Measurements from ENCODE around the gene ROBO2. TPM values are rescaled to one million over a fixed set of nuclear protein-coding genes. Genes with fewer than 3 reads are reported as not detected.

ROBO2 gene
- total RNA-seq, 1 experiment from 2014 or later = 0.16 TPM

DNA sequence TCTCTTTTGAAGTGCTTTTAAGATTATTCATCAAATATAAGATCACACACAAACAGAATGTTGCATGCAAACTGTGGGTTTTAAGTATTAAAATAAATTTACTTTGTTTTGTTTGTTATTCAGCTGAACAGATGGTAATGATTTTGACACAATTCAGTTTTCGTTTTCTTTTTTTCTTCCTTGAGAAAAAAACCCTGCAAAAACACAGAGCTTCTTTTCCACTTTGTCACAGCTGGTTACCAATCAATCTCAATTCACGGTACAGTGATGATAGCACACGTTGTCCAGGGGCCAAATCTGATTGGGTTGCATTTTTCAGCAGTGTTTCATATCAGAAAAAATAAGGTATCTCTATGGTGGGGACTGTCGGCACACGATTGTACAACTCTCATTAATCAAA is 473.6 kb downstream of the ROBO2 start:
- DNase-seq = no peak
- POLR2A ChIA-PET = no interaction called here
- no peaks in the 10 kb centered on the region for H3K4me1 Mint-ChIP-seq (ENCODE audit: low read depth, unreplicated experiment)
- H3K9me3 ChIP-seq = no peaks in the 10 kb centered on the region
- intact Hi-C loops (cut with micrococcal nuclease; ENCODE audit: unreplicated experiment) = no loop called here
- no peaks in the 10 kb centered on the region for H3K9me3 Mint-ChIP-seq (ENCODE audit: unreplicated experiment)
- TF ChIP-seq, protein P1, sequence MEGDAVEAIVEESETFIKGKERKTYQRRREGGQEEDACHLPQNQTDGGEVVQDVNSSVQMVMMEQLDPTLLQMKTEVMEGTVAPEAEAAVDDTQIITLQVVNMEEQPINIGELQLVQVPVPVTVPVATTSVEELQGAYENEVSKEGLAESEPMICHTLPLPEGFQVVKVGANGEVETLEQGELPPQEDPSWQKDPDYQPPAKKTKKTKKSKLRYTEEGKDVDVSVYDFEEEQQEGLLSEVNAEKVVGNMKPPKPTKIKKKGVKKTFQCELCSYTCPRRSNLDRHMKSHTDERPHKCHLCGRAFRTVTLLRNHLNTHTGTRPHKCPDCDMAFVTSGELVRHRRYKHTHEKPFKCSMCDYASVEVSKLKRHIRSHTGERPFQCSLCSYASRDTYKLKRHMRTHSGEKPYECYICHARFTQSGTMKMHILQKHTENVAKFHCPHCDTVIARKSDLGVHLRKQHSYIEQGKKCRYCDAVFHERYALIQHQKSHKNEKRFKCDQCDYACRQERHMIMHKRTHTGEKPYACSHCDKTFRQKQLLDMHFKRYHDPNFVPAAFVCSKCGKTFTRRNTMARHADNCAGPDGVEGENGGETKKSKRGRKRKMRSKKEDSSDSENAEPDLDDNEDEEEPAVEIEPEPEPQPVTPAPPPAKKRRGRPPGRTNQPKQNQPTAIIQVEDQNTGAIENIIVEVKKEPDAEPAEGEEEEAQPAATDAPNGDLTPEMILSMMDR (IDR thresholded peaks at IDR 0.05; ENCODE audit: insufficient read depth in 1 of 2, low read depth in 1 of 2, low read length in 1 of 2, severe bottlenecking in 1 of 2, unreplicated experiment in 1 of 2) = no peak
- no peaks in the 10 kb centered on the region for H3K4me1 ChIP-seq
- no TSS peak for BruUV-seq (replicated peaks)
- H3K27ac Mint-ChIP-seq (ENCODE audit: unreplicated experiment) = no peak overlapping the region
- H3K4me3 Mint-ChIP-seq (ENCODE audit: unreplicated experiment) = no peak overlapping the region
- H3K36me3 Mint-ChIP-seq (ENCODE audit: insufficient read depth, unreplicated experiment) = no peaks in the 10 kb centered on the region
- H3K27me3 Mint-ChIP-seq (ENCODE audit: insufficient read depth, unreplicated experiment) = peaks cover 5% of the 10 kb centered on the region
- H3K27me3 ChIP-seq (replicated peaks; ENCODE audit: control insufficient read depth, insufficient read depth, low read length) = no peaks in the 10 kb centered on the region
- H3K4me3 ChIP-seq (ENCODE audit: low read depth, low read length) = no peak overlapping the region
- H3K36me3 ChIP-seq (ENCODE audit: control insufficient read depth, insufficient read depth, low read length) = no peaks in the 10 kb centered on the region
- CTCF ChIA-PET = no interaction called here

DNA sequence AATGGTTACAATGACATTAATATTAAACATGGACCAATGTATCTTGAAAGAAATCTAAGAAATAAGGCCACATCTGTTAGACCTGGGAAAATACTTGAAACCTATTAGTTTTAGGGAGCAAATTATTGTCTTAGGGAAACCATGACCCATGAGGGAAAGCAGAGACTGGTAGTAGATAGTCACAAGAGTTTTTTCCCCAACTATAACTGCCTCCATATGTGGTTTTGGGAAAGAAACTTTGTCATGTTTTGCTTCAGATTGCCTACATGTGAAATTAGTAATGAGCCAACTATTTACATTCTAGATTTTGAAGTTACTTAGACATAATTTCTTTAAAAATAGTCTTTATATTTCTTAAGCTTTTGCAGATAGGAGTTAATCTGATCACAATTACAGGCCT is 474.9 kb downstream of the ROBO2 start:
- H3K9me3 ChIP-seq = no peaks in the 10 kb centered on the region
- BruUV-seq (replicated peaks) = no TSS peak
- peaks cover 5% of the 10 kb centered on the region for H3K27me3 Mint-ChIP-seq (ENCODE audit: insufficient read depth, unreplicated experiment)
- H3K27ac Mint-ChIP-seq (ENCODE audit: unreplicated experiment) = no peak overlapping the region
- no peaks in the 10 kb centered on the region for H3K4me1 Mint-ChIP-seq (ENCODE audit: low read depth, unreplicated experiment)
- H3K9me3 Mint-ChIP-seq (ENCODE audit: unreplicated experiment) = no peaks in the 10 kb centered on the region
- no peaks in the 10 kb centered on the region for H3K4me1 ChIP-seq
- ChIA-PET CTCF (no interaction called here), POLR2A (no interaction called here)
- TF ChIP-seq, protein P1 (IDR thresholded peaks at IDR 0.05; ENCODE audit: insufficient read depth in 1 of 2, low read depth in 1 of 2, low read length in 1 of 2, severe bottlenecking in 1 of 2, unreplicated experiment in 1 of 2) = no peak
- H3K36me3 ChIP-seq (ENCODE audit: control insufficient read depth, insufficient read depth, low read length) = no peaks in the 10 kb centered on the region
- no peaks in the 10 kb centered on the region for H3K36me3 Mint-ChIP-seq (ENCODE audit: insufficient read depth, unreplicated experiment)
- no peak overlapping the region for H3K4me3 Mint-ChIP-seq (ENCODE audit: unreplicated experiment)
- H3K4me3 ChIP-seq (ENCODE audit: low read depth, low read length) = no peak overlapping the region
- no peaks in the 10 kb centered on the region for H3K27me3 ChIP-seq (replicated peaks; ENCODE audit: control insufficient read depth, insufficient read depth, low read length)
- intact Hi-C loops (cut with micrococcal nuclease; ENCODE audit: unreplicated experiment) = no loop called here
- DNase-seq = no peak

DNA sequence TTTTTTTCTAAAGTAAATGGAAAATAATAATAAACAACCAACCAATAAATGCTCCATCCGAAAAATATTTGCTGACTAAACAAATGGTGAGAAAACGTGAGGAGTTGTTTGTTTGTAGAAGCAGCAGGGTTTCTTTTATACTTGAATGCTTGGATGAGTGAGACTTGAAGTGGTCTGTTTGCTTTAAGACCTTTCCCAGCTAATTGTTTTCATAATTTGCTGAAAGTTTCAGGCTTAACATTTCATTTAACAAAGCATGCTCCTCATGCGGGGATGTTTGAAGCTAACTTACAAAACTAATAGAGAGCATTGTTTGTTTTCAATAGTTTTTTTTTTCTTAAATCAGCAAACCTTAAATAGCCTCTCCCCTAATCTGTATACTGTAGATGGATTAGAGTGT is 484.6 kb downstream of the ROBO2 start:
- POLR2A ChIA-PET = no interaction called here
- H3K9me3 Mint-ChIP-seq (ENCODE audit: unreplicated experiment) = no peaks in the 10 kb centered on the region

More for the DNA sequence above, 484.6 kb downstream of the ROBO2 start:
- Mint-ChIP-seq H3K36me3 (ENCODE audit: insufficient read depth, unreplicated experiment) (no peaks in the 10 kb centered on the region), H3K27me3 (ENCODE audit: insufficient read depth, unreplicated experiment) (peaks cover 2% of the 10 kb centered on the region), H3K4me1 (ENCODE audit: low read depth, unreplicated experiment) (no peaks in the 10 kb centered on the region), H3K4me3 (ENCODE audit: unreplicated experiment) (no peak overlapping the region), H3K27ac (ENCODE audit: unreplicated experiment) (no peak overlapping the region)
- BruUV-seq (replicated peaks) = no TSS peak
- Histone ChIP-seq H3K9me3 (no peaks in the 10 kb centered on the region), H3K4me1 (no peaks in the 10 kb centered on the region), H3K36me3 (ENCODE audit: control insufficient read depth, insufficient read depth, low read length) (no peaks in the 10 kb centered on the region), H3K27me3 (replicated peaks; ENCODE audit: control insufficient read depth, insufficient read depth, low read length) (no peaks in the 10 kb centered on the region), H3K4me3 (ENCODE audit: low read depth, low read length) (no peak overlapping the region)
- intact Hi-C loops (cut with micrococcal nuclease; ENCODE audit: unreplicated experiment) = no loop called here
- CTCF ChIA-PET = no interaction called here
- no peak for DNase-seq
- TF ChIP-seq, protein P1 (IDR thresholded peaks at IDR 0.05; ENCODE audit: insufficient read depth in 1 of 2, low read depth in 1 of 2, low read length in 1 of 2, severe bottlenecking in 1 of 2, unreplicated experiment in 1 of 2) = no peak

Measured in Caco-2 (cell line).